Liver (tissue), 9 donors: Measurements from ENCODE around the gene MRPL40. TPM values are rescaled to one million over a fixed set of nuclear protein-coding genes. Genes with fewer than 3 reads are reported as not detected.

ENCODE experiments used
- DNase-seq: peaks from one replicate; pipeline ENCODE4 v3.0.0-alpha.2; 2017; ENCODE audit warnings: low spot score
- H3K27ac ChIP-seq, 2 donors: one replicate each; pipeline ENCODE4 v1.7.0; 2013; ENCODE audit warnings: inconsistent platforms in 2 of 2, low read length in 2 of 2, control low read depth in 1 of 2, low read depth in 1 of 2, mild to moderate bottlenecking in 1 of 2
- H3K27me3 ChIP-seq, 4 donors: one replicate each; pipeline versions ENCODE4 v1.6.1 to v1.7.0; 2013; ENCODE audit warnings: low read length in 3 of 4, inconsistent platforms in 1 of 4, mild to moderate bottlenecking in 1 of 4, moderate library complexity in 1 of 4; ENCODE audit not compliant: control insufficient read depth in 4 of 4, insufficient read depth in 4 of 4
- H3K36me3 ChIP-seq, 4 donors: one replicate each; pipeline versions ENCODE4 v1.6.1 to v1.7.0; 2013; ENCODE audit warnings: low read length in 3 of 4, mild to moderate bottlenecking in 3 of 4, low read depth in 1 of 4, moderate library complexity in 1 of 4; ENCODE audit not compliant: control insufficient read depth in 4 of 4, insufficient read depth in 3 of 4
- H3K4me1 ChIP-seq, 4 donors: one replicate each; pipeline versions ENCODE4 v1.6.1 to v1.7.0; 2013; ENCODE audit warnings: low read length in 3 of 4, mild to moderate bottlenecking in 3 of 4, moderate library complexity in 1 of 4; ENCODE audit not compliant: control insufficient read depth in 4 of 4, insufficient read depth in 4 of 4
- H3K4me3 ChIP-seq, 3 donors: one replicate each; pipeline versions ENCODE4 v1.6.1 to v1.7.0; 2013; ENCODE audit warnings: low read length in 3 of 3, control low read depth in 1 of 3, low read depth in 1 of 3, mild to moderate bottlenecking in 1 of 3
- H3K9ac ChIP-seq, 2 donors: one replicate each; pipeline ENCODE4 v1.7.0; 2013; ENCODE audit warnings: low read length in 2 of 2, mild to moderate bottlenecking in 2 of 2, moderate library complexity in 2 of 2, control low read depth in 1 of 2, low read depth in 1 of 2
- H3K9me3 ChIP-seq, 4 donors: one replicate each; pipeline versions ENCODE4 v1.6.1 to v1.7.0; 2013; ENCODE audit warnings: low read length in 3 of 4; ENCODE audit not compliant: control insufficient read depth in 4 of 4
- ATF3 ChIP-seq: IDR thresholded peaks from 2 replicates; pipeline ENCODE4 v1.6.1; 2016; ENCODE audit warnings: antibody characterized with exemption
- CTCF ChIP-seq: fragments of 150-350 bp; IDR thresholded peaks from 2 replicates; pipeline ENCODE4 v1.5.1; 2017; ENCODE audit warnings: improper control_type of control experiment, low read depth, low read length; ENCODE audit not compliant: missing input control
- EGR1 ChIP-seq, 2 donors: IDR thresholded peaks; 2 replicates each; pipeline ENCODE4 v1.6.1; 2016 to 2018; ENCODE audit warnings: antibody characterized with exemption in 2 of 2, low read depth in 2 of 2
- GABPA ChIP-seq, 2 donors: IDR thresholded peaks in 1 of 2; conservative IDR thresholded peaks in 1 of 2; 2 replicates each; pipeline ENCODE4 v1.6.1; 2016; ENCODE audit warnings: antibody characterized with exemption in 2 of 2, mild to moderate bottlenecking in 1 of 2, moderate library complexity in 1 of 2
- HNF4A ChIP-seq, 2 donors: conservative IDR thresholded peaks; 2 replicates each; pipeline ENCODE4 v1.6.1; 2016; ENCODE audit warnings: antibody characterized with exemption in 2 of 2, mild to moderate bottlenecking in 2 of 2
- HNF4G ChIP-seq: IDR thresholded peaks from 2 replicates; pipeline ENCODE4 v1.6.1; 2016; ENCODE audit warnings: antibody characterized with exemption
- RAD21 ChIP-seq, 2 donors: IDR thresholded peaks; 2 replicates each; pipeline ENCODE4 v1.6.1; 2016; ENCODE audit warnings: antibody characterized with exemption in 2 of 2, mild to moderate bottlenecking in 2 of 2
- REST ChIP-seq: IDR thresholded peaks from 2 replicates; pipeline ENCODE4 v1.6.1; 2016; ENCODE audit warnings: antibody characterized with exemption, mild to moderate bottlenecking
- RXRA ChIP-seq, 2 donors: IDR thresholded peaks; 2 replicates each; pipeline ENCODE4 v1.6.1; 2017 to 2018; ENCODE audit warnings: antibody characterized with exemption in 2 of 2, mild to moderate bottlenecking in 1 of 2
- SP1 ChIP-seq: IDR thresholded peaks from 2 replicates; pipeline ENCODE4 v1.6.1; 2018; ENCODE audit warnings: antibody characterized with exemption, mild to moderate bottlenecking
- YY1 ChIP-seq: IDR thresholded peaks from 2 replicates; pipeline ENCODE4 v1.6.1; 2016; ENCODE audit warnings: antibody characterized with exemption, mild to moderate bottlenecking
- WGBS: extraction: QIAGEN DNeasy Blood & Tissue Kit; methylation state at CpG from one replicate; pipeline ENCODE4 v1.1.7; 2013; 5-methylcytosine and 5-hydroxymethylcytosine counted together
- polyA plus RNA-seq, 2 donors: library from polyadenylated mRNA; stranded (reverse) in 1 of 2; unstranded in 1 of 2; fragments of 200-250 nt in 1 of 2; fragments of >200 nt in 1 of 2; fragmentation: Nextera tagmentation in 1 of 2; extraction: Ambion mirVana in 1 of 2; gene quantifications; one replicate each; pipeline versions ENCODE4 v1.2.1 to v1.2.3, GENCODE V29; 2013 to 2015
- total RNA-seq, 2 donors: library from RNA; depleted of rRNA; stranded (reverse); fragments of >200 nt; gene quantifications; one replicate each; pipeline ENCODE4 v1.2.3, GENCODE V29; 2014
- TF ChIP-seq, protein P1 (sequence below): IDR thresholded peaks from 2 replicates; pipeline ENCODE4 v1.6.1; 2016; ENCODE audit warnings: antibody characterized with exemption
- donor health status: healthy.
- donor health status: healthy.
- donor health status: healthy.
- donor health status: healthy.
- donor health status: healthy.

The MRPL40 gene
- total and polyA plus RNA-seq, 4 donors = 11.3 to 52.0 (median 27.7) TPM

DNA sequence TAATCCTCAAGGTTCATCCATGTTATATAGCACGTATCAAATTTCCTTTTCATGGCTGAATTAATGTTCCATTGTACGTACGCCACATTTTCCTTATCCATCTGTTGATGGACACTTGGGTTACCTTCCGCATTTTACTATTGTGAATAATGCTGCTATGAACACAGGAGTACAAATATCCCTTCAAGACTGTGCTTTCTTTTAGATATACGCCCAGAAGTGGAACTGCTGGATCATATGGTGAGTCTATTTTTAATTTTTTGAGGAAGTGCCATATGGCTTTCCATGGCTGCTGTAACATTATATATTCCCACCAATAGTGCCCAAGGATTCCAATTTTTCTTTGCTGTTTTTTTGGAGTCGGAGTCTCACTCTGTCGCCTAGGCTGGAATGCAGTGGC is 6.0 kb downstream of the MRPL40 start:
- H3K27ac ChIP-seq = no peak overlapping the region
- TF ChIP-seq REST (no peak), EGR1 (IDR thresholded peaks at IDR 0.05; ENCODE audit: low read depth in 2 of 2) (no peak), GABPA (IDR thresholded peaks at IDR 0.05 in 1 of 2, conservative IDR thresholded peaks at IDR 0.05 in 1 of 2) (no peak), HNF4G (no peak), YY1 (no peak), CTCF (no peak), HNF4A (conservative IDR thresholded peaks at IDR 0.05) (no peak)
- TF ChIP-seq, protein P1, sequence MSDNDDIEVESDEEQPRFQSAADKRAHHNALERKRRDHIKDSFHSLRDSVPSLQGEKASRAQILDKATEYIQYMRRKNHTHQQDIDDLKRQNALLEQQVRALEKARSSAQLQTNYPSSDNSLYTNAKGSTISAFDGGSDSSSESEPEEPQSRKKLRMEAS = no peak
- DNase-seq = no peak
- 84% methylated on average over 7 of the region's 7 CpGs for WGBS
- H3K4me1 ChIP-seq = peaks cover 0 to 9% (median 3%) of the 10 kb centered on the region in 4 donors
- no peak overlapping the region for H3K4me3 ChIP-seq
- no peaks in the 10 kb centered on the region for H3K27me3 ChIP-seq
- H3K9me3 ChIP-seq = no peaks in the 10 kb centered on the region
- H3K9ac ChIP-seq = no peak overlapping the region
- H3K36me3 ChIP-seq = peaks cover 3 to 17% (median 11%) of the 10 kb centered on the region in 4 donors

DNA sequence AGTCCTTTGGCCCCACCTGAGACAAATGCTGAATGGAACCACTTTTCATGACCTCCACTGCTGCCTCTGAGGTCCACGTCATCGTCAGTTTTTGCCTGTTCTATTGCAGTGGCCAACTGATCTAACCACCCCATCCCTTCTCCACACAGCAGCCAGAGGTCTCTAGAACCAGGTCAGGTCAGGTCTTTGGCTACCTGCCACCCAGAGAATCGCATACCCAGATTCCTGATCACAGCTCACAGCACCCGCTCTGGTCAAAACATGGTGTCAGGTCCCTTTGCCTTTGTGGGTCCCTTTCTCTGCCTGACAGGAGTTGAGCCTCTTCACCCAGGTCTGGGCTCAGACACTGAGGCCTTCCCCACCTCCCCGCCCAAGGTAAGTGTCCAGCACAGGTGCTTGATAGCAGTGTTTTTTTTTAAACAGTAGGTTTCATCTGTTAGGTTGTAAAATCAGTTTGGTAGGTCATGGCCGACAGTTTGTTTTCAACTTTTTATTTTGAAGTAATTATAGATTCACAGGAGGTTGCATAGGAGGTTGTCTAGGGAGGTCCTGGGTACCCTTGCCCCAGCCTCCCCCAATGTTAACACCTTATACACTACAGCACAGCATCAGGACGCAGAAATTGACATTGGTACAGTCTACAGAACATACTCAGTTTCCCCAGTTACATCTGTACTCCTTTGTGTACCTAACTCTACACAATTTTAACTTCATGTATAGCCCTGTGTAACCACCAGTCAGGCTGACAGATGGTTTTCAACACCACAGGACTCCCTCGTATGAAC is 8.3 kb downstream of the MRPL40 start:
- H3K27me3 ChIP-seq = no peaks in the 10 kb centered on the region
- H3K36me3 ChIP-seq = peaks cover 0 to 19% (median 7%) of the 10 kb centered on the region in 4 donors
- DNase-seq = no peak
- H3K9ac ChIP-seq = no peak overlapping the region
- no peak overlapping the region for H3K4me3 ChIP-seq
- peaks cover 0 to 7% (median 0%) of the 10 kb centered on the region in 4 donors for H3K4me1 ChIP-seq
- no peaks in the 10 kb centered on the region for H3K9me3 ChIP-seq
- TF ChIP-seq RXRA (IDR thresholded peaks at IDR 0.05) (peak; percentile 74 to 85), SP1 (peak; percentile 37), RAD21 (IDR thresholded peaks at IDR 0.05) (peak; percentile 14 to 54), ATF3 (no peak), HNF4A (conservative IDR thresholded peaks at IDR 0.05) (peak in 1 of 2 donors; percentile 22)
- H3K27ac ChIP-seq = peak overlapping the region in 1 of 2 donors; percentile 42
- 60% methylated on average over 8 of the region's 8 CpGs for WGBS
